Ishikawa (cell line): ENCODE data around the gene CLCN4.

Experiments
- REST ChIP-seq: IDR thresholded peaks from 2 replicates; pipeline ENCODE4 v1.6.1; 2012; ENCODE audit warnings: low read depth, mild to moderate bottlenecking
- YY1 ChIP-seq: IDR thresholded peaks from 2 replicates; pipeline ENCODE4 v1.6.1; 2012; ENCODE audit warnings: low read depth

GRCh38 chrX:10243106-10243505, 86.3 kb downstream of the CLCN4 start:
- TF ChIP-seq YY1: no peak
- no peak for TF ChIP-seq REST
